Peyer's patch (tissue), 4 donors: ENCODE results near the gene CAPN9. TPM values are rescaled to one million over a fixed set of nuclear protein-coding genes. Genes with fewer than 3 reads are reported as not detected.
A peak's percentile ranks its signal among the peaks of the same experiment; 100 is the strongest.

ENCODE experiments used
- DNase-seq, 3 donors: peaks; one replicate each; pipeline ENCODE4 v3.0.0-alpha.2; 2017 to 2019
- H3K27ac ChIP-seq, 4 donors: fragments of 200-600 bp; sonication (generic); one replicate each; pipeline ENCODE4 v1.5.1; 2016 to 2019
- H3K27me3 ChIP-seq, 2 donors: fragments of 200-600 bp; sonication (generic); one replicate each; pipeline ENCODE4 v1.5.1; 2019
- H3K36me3 ChIP-seq, 3 donors: fragments of 200-600 bp; sonication (generic); one replicate each; pipeline ENCODE4 v1.5.1; 2016 to 2019
- H3K4me1 ChIP-seq, 4 donors: fragments of 200-600 bp; sonication (generic); one replicate each; pipeline ENCODE4 v1.5.1; 2016 to 2019
- H3K4me3 ChIP-seq, 4 donors: fragments of 200-600 bp; sonication (generic); 1 replicate in 3 of 4; 2 replicates in 1 of 4; pipeline ENCODE4 v1.5.1; 2016 to 2019; ENCODE audit warnings: mild to moderate bottlenecking in 1 of 4
- H3K9me3 ChIP-seq, 4 donors: fragments of 200-600 bp; sonication (generic); one replicate each; pipeline ENCODE4 v1.5.1; 2016 to 2019; ENCODE audit warnings: mild to moderate bottlenecking in 1 of 4
- CTCF ChIP-seq, 6 experiments: fragments of 450-650 bp in 4 of 6; fragments of 200-600 bp in 2 of 6; sonication (generic) in 1 of 6; IDR thresholded peaks; one replicate each; pipeline ENCODE4 v1.5.1; 2017 to 2019; ENCODE audit warnings: antibody characterized with exemption in 6 of 6, mild to moderate bottlenecking in 3 of 6, moderate library complexity in 1 of 6
- POLR2A ChIP-seq, 2 donors: fragments of 450-650 bp; IDR thresholded peaks; one replicate each; pipeline ENCODE4 v1.5.1; 2017; ENCODE audit warnings: antibody characterized with exemption in 2 of 2, mild to moderate bottlenecking in 2 of 2, moderate library complexity in 2 of 2
- total RNA-seq, 4 donors: library from RNA; depleted of rRNA; stranded (reverse); fragments of >200 nt; gene quantifications; one replicate each; pipeline ENCODE4 v1.1.0, GENCODE V29; 2016

CAPN9 gene
- total RNA-seq, 4 donors from 2014 or later, result 23.7 to 43.1 (median 33.4) TPM

GRCh38 chr1:230709619-230710542, 37.3 kb upstream of the CAPN9 start:
- Histone ChIP-seq H3K27ac (peak overlapping the region in 1 of 4 donors; percentile 87), H3K27me3 (no peaks in the 10 kb centered on the region), H3K9me3 (no peaks in the 10 kb centered on the region), H3K36me3 (no peaks in the 10 kb centered on the region), H3K4me1 (peaks cover 0 to 21% (median 0%) of the 10 kb centered on the region in 4 donors), H3K4me3 (no peak overlapping the region)
- no peak for DNase-seq
- TF ChIP-seq CTCF (IDR thresholded peaks at IDR 0.05), result no peak
- TF ChIP-seq POLR2A (IDR thresholded peaks at IDR 0.05), result no peak

GRCh38 chr1:230710543-230710904, 36.7 kb upstream of the CAPN9 start:
- H3K4me1 ChIP-seq, result peaks cover 0 to 21% (median 0%) of the 10 kb centered on the region in 4 donors
- TF ChIP-seq POLR2A (IDR thresholded peaks at IDR 0.05) (no peak), CTCF (IDR thresholded peaks at IDR 0.05) (no peak)

GRCh38 chr1:230711245-230711644, 35.9 kb upstream of the CAPN9 start:
- Histone ChIP-seq H3K27ac (no peak overlapping the region), H3K9me3 (no peaks in the 10 kb centered on the region), H3K4me3 (no peak overlapping the region), H3K36me3 (no peaks in the 10 kb centered on the region), H3K4me1 (peaks cover 0 to 21% (median 0%) of the 10 kb centered on the region in 4 donors), H3K27me3 (no peaks in the 10 kb centered on the region)
- no peak for DNase-seq
- TF ChIP-seq CTCF (IDR thresholded peaks at IDR 0.05) (no peak), POLR2A (IDR thresholded peaks at IDR 0.05) (no peak)

More at GRCh38 chr1:230710543-230710904, 36.7 kb upstream of the CAPN9 start:
- H3K4me3 ChIP-seq, result no peak overlapping the region
- no peak for DNase-seq
- no peak overlapping the region for H3K27ac ChIP-seq
- H3K36me3 ChIP-seq, result no peaks in the 10 kb centered on the region
- no peaks in the 10 kb centered on the region for H3K27me3 ChIP-seq
- no peaks in the 10 kb centered on the region for H3K9me3 ChIP-seq

GRCh38 chr1:230712470-230712942, 34.7 kb upstream of the CAPN9 start:
- peak overlapping the region in 1 of 4 donors; percentile 21 for H3K4me3 ChIP-seq
- H3K9me3 ChIP-seq, result no peaks in the 10 kb centered on the region
- TF ChIP-seq POLR2A (IDR thresholded peaks at IDR 0.05), result no peak
- TF ChIP-seq CTCF (IDR thresholded peaks at IDR 0.05), result no peak

GRCh38 chr1:230713138-230713537, 34.0 kb upstream of the CAPN9 start:
- Histone ChIP-seq H3K36me3 (no peaks in the 10 kb centered on the region), H3K27me3 (no peaks in the 10 kb centered on the region), H3K9me3 (no peaks in the 10 kb centered on the region), H3K4me1 (peaks cover 0 to 15% (median 0%) of the 10 kb centered on the region in 4 donors), H3K4me3 (peak overlapping the region in 1 of 4 donors; percentile 44), H3K27ac (no peak overlapping the region)
- TF ChIP-seq CTCF (IDR thresholded peaks at IDR 0.05), result no peak
- no peak for TF ChIP-seq POLR2A (IDR thresholded peaks at IDR 0.05)
- DNase-seq, result no peak

More at GRCh38 chr1:230712470-230712942, 34.7 kb upstream of the CAPN9 start:
- Histone ChIP-seq H3K36me3 (no peaks in the 10 kb centered on the region), H3K4me1 (peaks cover 0 to 21% (median 0%) of the 10 kb centered on the region in 4 donors), H3K27me3 (no peaks in the 10 kb centered on the region), H3K27ac (no peak overlapping the region)
- no peak for DNase-seq
